Measurements from ENCODE around the gene FHOD3. TPM values are rescaled to one million over a fixed set of nuclear protein-coding genes. Genes with fewer than 3 reads are reported as not detected.
A peak's percentile ranks its signal among the peaks of the same experiment; 100 is the strongest.

Gene FHOD3
- total and polyA plus RNA-seq, 2 of the 8 experiments (the other 6 are each of a cell fraction or from before 2014, with no cell fraction given), result 9.7 to 10.5 TPM

DNA sequence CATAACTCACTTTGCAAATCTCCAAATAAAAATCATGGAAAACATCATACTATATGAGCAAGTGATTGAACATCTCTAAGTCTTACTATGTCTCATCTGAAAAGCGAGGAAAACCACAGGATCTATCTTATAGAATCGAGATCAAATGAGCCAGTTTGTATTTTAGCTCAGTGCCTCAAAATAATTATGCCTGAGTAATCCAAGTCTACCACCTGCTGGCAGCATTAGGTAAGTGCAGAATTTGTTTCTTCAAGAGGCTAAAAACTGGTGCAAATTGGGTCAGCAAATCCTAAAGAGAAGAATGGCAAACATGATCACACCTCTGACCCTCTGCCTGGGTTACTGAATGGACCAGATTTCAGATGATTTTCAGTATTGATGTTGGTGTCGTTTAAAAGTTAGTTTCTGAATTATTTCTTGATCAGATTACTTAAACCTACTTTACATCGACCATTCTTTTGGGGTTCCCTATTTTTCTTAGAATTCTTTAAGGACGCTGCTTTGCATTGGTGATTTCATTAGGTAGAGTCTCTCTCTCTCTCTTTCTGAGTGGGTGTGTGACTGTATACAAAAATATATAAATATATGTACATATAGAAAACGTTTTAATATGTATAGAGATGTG lies 12.7 kb upstream of the FHOD3 start:
- no peak overlapping the region for H3K23ac ChIP-seq (ENCODE audit: insufficient read length)
- H4K20me1 ChIP-seq (replicated peaks in 1 of 2; ENCODE audit: control insufficient read depth in 1 of 2, insufficient read depth in 2 of 2, low read length in 2 of 2), result no peaks in the 10 kb centered on the region
- no peak overlapping the region for H3K9ac ChIP-seq (replicated peaks in 1 of 4; ENCODE audit: extremely low read depth in 1 of 4, low read depth in 3 of 4, low read length in 3 of 4)
- TF ChIP-seq RAD21 (IDR thresholded peaks at IDR 0.05 in 1 of 2, conservative IDR thresholded peaks at IDR 0.05 in 1 of 2; ENCODE audit: low read depth in 2 of 2, low read length in 2 of 2), result peak; percentile 99
- TF ChIP-seq SUZ12 (IDR thresholded peaks at IDR 0.05; ENCODE audit: low read length), result no peak
- TF ChIP-seq, protein P1, sequence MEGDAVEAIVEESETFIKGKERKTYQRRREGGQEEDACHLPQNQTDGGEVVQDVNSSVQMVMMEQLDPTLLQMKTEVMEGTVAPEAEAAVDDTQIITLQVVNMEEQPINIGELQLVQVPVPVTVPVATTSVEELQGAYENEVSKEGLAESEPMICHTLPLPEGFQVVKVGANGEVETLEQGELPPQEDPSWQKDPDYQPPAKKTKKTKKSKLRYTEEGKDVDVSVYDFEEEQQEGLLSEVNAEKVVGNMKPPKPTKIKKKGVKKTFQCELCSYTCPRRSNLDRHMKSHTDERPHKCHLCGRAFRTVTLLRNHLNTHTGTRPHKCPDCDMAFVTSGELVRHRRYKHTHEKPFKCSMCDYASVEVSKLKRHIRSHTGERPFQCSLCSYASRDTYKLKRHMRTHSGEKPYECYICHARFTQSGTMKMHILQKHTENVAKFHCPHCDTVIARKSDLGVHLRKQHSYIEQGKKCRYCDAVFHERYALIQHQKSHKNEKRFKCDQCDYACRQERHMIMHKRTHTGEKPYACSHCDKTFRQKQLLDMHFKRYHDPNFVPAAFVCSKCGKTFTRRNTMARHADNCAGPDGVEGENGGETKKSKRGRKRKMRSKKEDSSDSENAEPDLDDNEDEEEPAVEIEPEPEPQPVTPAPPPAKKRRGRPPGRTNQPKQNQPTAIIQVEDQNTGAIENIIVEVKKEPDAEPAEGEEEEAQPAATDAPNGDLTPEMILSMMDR (IDR thresholded peaks at IDR 0.05; ENCODE audit: control extremely low read depth in 1 of 3, insufficient read depth in 1 of 3, low read depth in 1 of 3, low read length in 3 of 3), result peak in 2 of 3 experiments; percentile 82 to 83; a peak in 3 of 4 replicates
- no peak overlapping the region for H2BK20ac ChIP-seq (ENCODE audit: low read length)
- H3K27me3 ChIP-seq (replicated peaks in 1 of 4; ENCODE audit: control insufficient read depth in 3 of 4, extremely low read depth in 1 of 4, insufficient read depth in 3 of 4, low read length in 3 of 4), result peaks cover 0 to 2% (median 0%) of the 10 kb centered on the region in 4 experiments; a peak in 1 of 7 replicates
- no peaks in the 10 kb centered on the region for H3K79me2 ChIP-seq (ENCODE audit: control insufficient read depth in 1 of 2, insufficient read depth in 2 of 2, low read length in 2 of 2)
- no peaks in the 10 kb centered on the region for H3K4me1 ChIP-seq (replicated peaks in 1 of 4; ENCODE audit: control insufficient read depth in 3 of 4, insufficient read depth in 4 of 4, low read length in 3 of 4)
- no peak overlapping the region for H3K4me2 ChIP-seq (ENCODE audit: insufficient read depth in 1 of 2, low read depth in 2 of 2, low read length in 2 of 2)
- H3K4ac ChIP-seq (replicated peaks; ENCODE audit: insufficient read length, low read depth, low read length), result no peak overlapping the region
- CTCF ChIA-PET (ENCODE audit: partially characterized antibody), result interaction anchor here (0.6 to 6.6 kb wide), 54 partner anchors 9 to 659 kb away, joined by 3 to 35 read pairs (median 4); partner anchors contain the start of genes ELP2, MOCOS and SLC39A6
- H3K18ac ChIP-seq (ENCODE audit: extremely low read depth, low read length), result no peak overlapping the region
- H3K36me3 ChIP-seq (ENCODE audit: control insufficient read depth in 2 of 4, insufficient read depth in 4 of 4, low read length in 3 of 4), result no peaks in the 10 kb centered on the region
- 0 out of 4 replicates have a peak, but pooled peaks cover 0 to 3% of the 10 kb centered on the region in 2 experiments for H3K9me3 ChIP-seq (ENCODE audit: insufficient read depth in 2 of 2, low read depth in 1 of 2, low read length in 1 of 2)
- H3K79me1 ChIP-seq (ENCODE audit: low read depth, low read length), result no peaks in the 10 kb centered on the region
- FAIRE-seq (peak; percentile 95), DNase-seq (ENCODE audit: low read depth in 1 of 2, low spot score in 2 of 2) (no peak)
- H4K5ac ChIP-seq (ENCODE audit: insufficient read length, low read depth, low read length), result no peak overlapping the region
- WGBS, 2 experiments (ENCODE audit: extremely low coverage in 1 of 2, insufficient coverage in 1 of 2, insufficient read length in 1 of 2, insufficient replicate concordance in 2 of 2, low coverage in 1 of 2, low lambda C conversion rate in 2 of 2, missing lambda C conversion rate in 1 of 2), result 50 to 100% methylated on average over 1 to 6 of the region's 6 CpGs
- H2BK12ac ChIP-seq (ENCODE audit: low read depth, low read length), result no peak overlapping the region
- H3K4me3 ChIP-seq (ENCODE audit: extremely low read depth in 1 of 4, insufficient read depth in 2 of 4, low read depth in 3 of 4, low read length in 4 of 4), result no peak overlapping the region
- H4K91ac ChIP-seq (replicated peaks; ENCODE audit: insufficient read length, low read length), result no peak overlapping the region
- no peak overlapping the region for H2BK120ac ChIP-seq (replicated peaks; ENCODE audit: low read depth, low read length)
- POLR2A ChIA-PET (ENCODE audit: partially characterized antibody), result interaction anchor here (0.9 to 1.3 kb wide), 5 partner anchors 96 to 263 kb away, joined by 3 to 4 read pairs (median 3); partner anchors contain the start of gene MOCOS
- H4K8ac ChIP-seq (ENCODE audit: extremely low read depth, insufficient read depth, low read length), result no peak overlapping the region
- no peak overlapping the region for H3K27ac ChIP-seq (ENCODE audit: low read depth, low read length)
- H3K23me2 ChIP-seq (ENCODE audit: low read depth, low read length), result no peaks in the 10 kb centered on the region
- no peak overlapping the region for H3K14ac ChIP-seq (ENCODE audit: insufficient read length)
- no peak overlapping the region for H2BK5ac ChIP-seq (ENCODE audit: low read depth, low read length)
- no peak overlapping the region for H2BK15ac ChIP-seq (ENCODE audit: low read length)
- H2AK5ac ChIP-seq (ENCODE audit: low read depth, low read length), result no peak overlapping the region
- no peak overlapping the region for H3K56ac ChIP-seq (replicated peaks; ENCODE audit: insufficient read length, low read depth, low read length)
- H2AFZ ChIP-seq (ENCODE audit: low read length), result no peak overlapping the region
